Stomach (tissue), 9 donors: ENCODE data around the gene SMARCD2. TPM values are rescaled to one million over a fixed set of nuclear protein-coding genes. Genes with fewer than 3 reads are reported as not detected.

Source experiments
- DNase-seq, 2 donors: peaks; one replicate each; pipeline versions ENCODE4 v3.0.0 to v3.0.0-alpha.2; 2013 to 2019
- H3K27ac ChIP-seq, 5 donors: fragments of 200-600 bp in 4 of 5; sonication (generic) in 4 of 5; one replicate each; pipeline ENCODE4 v1.5.1; 2013 to 2019; ENCODE audit warnings: mild to moderate bottlenecking in 1 of 5, moderate library complexity in 1 of 5
- H3K27me3 ChIP-seq, 3 donors: fragments of 200-600 bp; sonication (generic); one replicate each; pipeline ENCODE4 v1.5.1; 2017 to 2019; ENCODE audit warnings: mixed run types in 1 of 3
- H3K36me3 ChIP-seq, 4 donors: fragments of 200-600 bp; sonication (generic); 1 replicate in 3 of 4; 2 replicates in 1 of 4; pipeline ENCODE4 v1.5.1; 2016 to 2019
- H3K4me1 ChIP-seq, 4 donors: fragments of 200-600 bp; sonication (generic); one replicate each; pipeline ENCODE4 v1.5.1; 2016 to 2019
- H3K4me3 ChIP-seq, 4 donors: fragments of 200-600 bp; sonication (generic) in 3 of 4; one replicate each; pipeline ENCODE4 v1.5.1; 2016 to 2019; ENCODE audit warnings: mild to moderate bottlenecking in 1 of 4
- H3K9me3 ChIP-seq, 4 donors: fragments of 200-600 bp; sonication (generic); one replicate each; pipeline ENCODE4 v1.5.1; 2016 to 2019
- EP300 ChIP-seq: sonication (generic); formaldehyde crosslinking; IDR thresholded peaks from one replicate; pipeline ENCODE4 v1.6.1; 2017; ENCODE audit warnings: antibody characterized with exemption
- POLR2A ChIP-seq, 4 donors: fragments of 450-650 bp; IDR thresholded peaks; one replicate each; pipeline ENCODE4 v1.6.1; 2016; ENCODE audit warnings: antibody characterized with exemption in 4 of 4, control low read depth in 2 of 4, mild to moderate bottlenecking in 1 of 4, moderate library complexity in 1 of 4
- POLR2AphosphoS5 ChIP-seq, 3 donors: sonication (generic); formaldehyde crosslinking; IDR thresholded peaks; one replicate each; pipeline ENCODE4 v1.6.1; 2016; ENCODE audit warnings: antibody characterized with exemption in 3 of 3
- WGBS, 5 donors: extraction: QIAGEN DNeasy Blood & Tissue Kit in 3 of 5; methylation state at CpG; one replicate each; pipeline versions ENCODE4 v1.1.5 to v1.1.7; 2013 to 2018; 5-methylcytosine and 5-hydroxymethylcytosine counted together
- intact Hi-C: fragments of 100-400 bp; cut with DNase I; formaldehyde crosslinking; loops from one replicate; pipeline ENCODE4 v1.15.1; 2023; ENCODE audit warnings: low total_unique reads
- polyA plus RNA-seq, 3 donors: library from polyadenylated mRNA; stranded (reverse); fragments of 200-250 nt; gene quantifications; one replicate each; pipeline ENCODE4 v1.2.3, GENCODE V29; 2013
- total RNA-seq, 5 donors: library from RNA; depleted of rRNA; stranded (reverse); fragments of >200 nt; gene quantifications; one replicate each; pipeline versions ENCODE4 v1.1.0 to v1.2.3, GENCODE V29; 2014 to 2016
- TF ChIP-seq, protein P1 (sequence below), 7 experiments: fragments of 450-650 bp in 4 of 7; fragments of 200-600 bp in 3 of 7; sonication (generic) in 3 of 7; IDR thresholded peaks; one replicate each; pipeline ENCODE4 v1.5.1; 2016 to 2019; ENCODE audit warnings: antibody characterized with exemption in 7 of 7, control low read depth in 2 of 7, mild to moderate bottlenecking in 1 of 7
- donor health status: healthy with polysubstance abuse.
- donor health status: Bipolar disorder and iron deficiency.
- donor health status: healthy.

SMARCD2 gene
- total and polyA plus RNA-seq, 8 donors: 65.1 to 244 (median 94.5) TPM

DNA sequence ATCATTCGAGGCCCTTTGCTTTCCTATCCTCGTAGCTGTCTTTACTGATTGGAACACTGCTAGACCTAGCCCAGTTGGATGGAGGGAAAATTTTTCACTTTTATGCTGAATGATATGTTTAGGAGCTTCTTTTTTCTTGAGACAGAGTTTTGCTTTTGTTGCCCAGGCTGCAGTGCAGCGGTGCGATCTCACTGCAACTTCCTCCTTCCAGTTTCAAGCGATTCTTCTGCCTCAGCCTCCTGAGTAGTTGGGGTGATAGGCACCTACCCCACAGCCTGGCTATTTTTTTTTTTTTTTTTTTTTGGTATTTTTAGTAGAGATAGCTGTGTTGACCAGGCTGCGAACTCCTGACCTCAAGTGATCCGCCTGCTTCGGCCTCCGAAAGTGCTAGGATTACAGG lies 32.5 kb downstream of the SMARCD2 start:
- Histone ChIP-seq H3K36me3 (peaks cover 78 to 100% (median 100%) of the 10 kb centered on the region in 4 donors), H3K27me3 (no peaks in the 10 kb centered on the region), H3K4me3 (no peak overlapping the region), H3K9me3 (no peaks in the 10 kb centered on the region), H3K27ac (no peak overlapping the region), H3K4me1 (no peaks in the 10 kb centered on the region)
- DNase-seq: no peak
- intact Hi-C loops: no loop called here
- 75 to 86% (median 82%) methylated on average over 9 of the region's 9 CpGs for WGBS, 5 donors
- no peak for TF ChIP-seq POLR2AphosphoS5 (IDR thresholded peaks at IDR 0.05)
- TF ChIP-seq, protein P1, sequence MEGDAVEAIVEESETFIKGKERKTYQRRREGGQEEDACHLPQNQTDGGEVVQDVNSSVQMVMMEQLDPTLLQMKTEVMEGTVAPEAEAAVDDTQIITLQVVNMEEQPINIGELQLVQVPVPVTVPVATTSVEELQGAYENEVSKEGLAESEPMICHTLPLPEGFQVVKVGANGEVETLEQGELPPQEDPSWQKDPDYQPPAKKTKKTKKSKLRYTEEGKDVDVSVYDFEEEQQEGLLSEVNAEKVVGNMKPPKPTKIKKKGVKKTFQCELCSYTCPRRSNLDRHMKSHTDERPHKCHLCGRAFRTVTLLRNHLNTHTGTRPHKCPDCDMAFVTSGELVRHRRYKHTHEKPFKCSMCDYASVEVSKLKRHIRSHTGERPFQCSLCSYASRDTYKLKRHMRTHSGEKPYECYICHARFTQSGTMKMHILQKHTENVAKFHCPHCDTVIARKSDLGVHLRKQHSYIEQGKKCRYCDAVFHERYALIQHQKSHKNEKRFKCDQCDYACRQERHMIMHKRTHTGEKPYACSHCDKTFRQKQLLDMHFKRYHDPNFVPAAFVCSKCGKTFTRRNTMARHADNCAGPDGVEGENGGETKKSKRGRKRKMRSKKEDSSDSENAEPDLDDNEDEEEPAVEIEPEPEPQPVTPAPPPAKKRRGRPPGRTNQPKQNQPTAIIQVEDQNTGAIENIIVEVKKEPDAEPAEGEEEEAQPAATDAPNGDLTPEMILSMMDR (IDR thresholded peaks at IDR 0.05): no peak
- no peak for TF ChIP-seq POLR2A (IDR thresholded peaks at IDR 0.05)

DNA sequence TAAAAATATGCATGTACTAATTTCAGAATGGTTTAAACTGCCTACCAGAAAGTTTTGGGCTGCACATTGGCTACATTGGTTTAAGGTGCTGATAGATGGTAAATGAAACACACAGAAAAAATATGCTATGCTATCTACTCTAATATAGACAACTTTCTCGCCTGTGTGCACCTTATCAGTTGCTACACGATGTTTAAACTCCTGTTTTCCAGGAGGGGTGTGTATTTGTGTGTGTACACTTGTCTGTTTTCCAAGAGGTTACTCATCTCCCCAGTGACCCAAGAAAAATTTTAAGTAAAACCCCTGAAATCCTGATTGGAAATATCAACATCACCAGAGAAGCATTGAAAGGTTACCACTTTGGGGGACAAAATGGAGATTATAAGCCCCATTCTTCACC lies 36.9 kb downstream of the SMARCD2 start:
- 29 to 72% (median 48%) methylated on average over 2 of the region's 2 CpGs for WGBS, 5 donors
- Histone ChIP-seq H3K27me3 (no peaks in the 10 kb centered on the region), H3K4me3 (no peak overlapping the region), H3K36me3 (peaks cover 60 to 100% (median 99%) of the 10 kb centered on the region in 4 donors), H3K9me3 (no peaks in the 10 kb centered on the region), H3K27ac (no peak overlapping the region), H3K4me1 (no peaks in the 10 kb centered on the region)
- no peak for DNase-seq
- TF ChIP-seq POLR2A (IDR thresholded peaks at IDR 0.05) (no peak), POLR2AphosphoS5 (IDR thresholded peaks at IDR 0.05) (no peak), EP300 (no peak)
- TF ChIP-seq, protein P1 (IDR thresholded peaks at IDR 0.05): no peak
- intact Hi-C loops: no loop called here

DNA sequence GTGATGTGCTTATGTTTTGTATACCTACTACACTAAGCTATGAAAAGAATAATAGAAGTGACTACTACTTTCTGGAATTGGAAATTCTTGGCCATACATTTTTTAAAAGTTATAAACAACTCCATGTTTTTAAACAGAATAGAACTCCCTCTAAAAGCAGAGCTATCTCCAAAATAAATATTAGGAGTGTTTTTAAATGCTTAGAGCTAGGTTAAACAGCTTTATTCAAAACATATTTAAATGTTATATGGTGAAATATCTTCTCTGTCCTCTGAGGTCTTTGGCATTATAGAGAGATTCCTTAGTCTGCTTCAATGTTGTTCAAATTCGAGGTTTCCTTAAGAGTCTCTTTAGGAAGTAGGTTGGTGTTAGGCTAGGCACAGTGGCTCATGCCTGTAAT lies 38.2 kb downstream of the SMARCD2 start:
- Histone ChIP-seq H3K27ac (no peak overlapping the region), H3K4me3 (no peak overlapping the region), H3K9me3 (no peaks in the 10 kb centered on the region), H3K36me3 (peaks cover 61 to 100% (median 99%) of the 10 kb centered on the region in 4 donors), H3K4me1 (no peaks in the 10 kb centered on the region), H3K27me3 (no peaks in the 10 kb centered on the region)
- WGBS, 5 donors: 80 to 95% (median 89%) methylated on average over 1 of the region's 1 CpG
- DNase-seq: no peak
- TF ChIP-seq POLR2A (IDR thresholded peaks at IDR 0.05): no peak
- TF ChIP-seq, protein P1 (IDR thresholded peaks at IDR 0.05): no peak
- TF ChIP-seq POLR2AphosphoS5 (IDR thresholded peaks at IDR 0.05): no peak
- TF ChIP-seq EP300: no peak
- intact Hi-C loops: no loop called here

DNA sequence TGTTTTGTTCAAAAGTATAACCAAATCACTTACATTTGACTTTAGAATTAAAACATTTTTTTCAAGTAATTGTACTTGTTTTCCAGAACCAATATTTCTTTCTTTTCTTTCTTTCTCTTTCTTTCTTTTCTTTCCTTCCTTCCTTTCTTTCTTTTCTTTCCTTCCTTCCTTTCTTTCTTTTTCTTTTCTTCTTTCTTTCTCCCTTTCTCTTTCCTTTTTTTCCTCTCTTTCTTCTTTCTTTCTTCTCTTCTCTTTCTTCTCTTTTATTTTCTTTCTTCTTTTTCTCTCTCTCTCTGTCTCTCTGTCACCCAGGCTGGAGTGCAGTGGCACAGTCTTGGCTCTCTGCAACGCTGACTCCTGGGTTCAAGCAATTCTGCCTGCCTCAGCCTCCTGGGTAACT lies 41.7 kb downstream of the SMARCD2 start:
- Histone ChIP-seq H3K4me3 (no peak overlapping the region), H3K4me1 (no peaks in the 10 kb centered on the region), H3K36me3 (peaks cover 67 to 100% (median 99%) of the 10 kb centered on the region in 4 donors), H3K9me3 (no peaks in the 10 kb centered on the region), H3K27me3 (no peaks in the 10 kb centered on the region), H3K27ac (no peak overlapping the region)
- intact Hi-C loops: no loop called here
- no peak for DNase-seq
- 93 to 100% (median 100%) methylated on average over 1 of the region's 1 CpG for WGBS, 5 donors
- TF ChIP-seq POLR2AphosphoS5 (IDR thresholded peaks at IDR 0.05): no peak
- TF ChIP-seq EP300: no peak
- TF ChIP-seq, protein P1 (IDR thresholded peaks at IDR 0.05): no peak
- no peak for TF ChIP-seq POLR2A (IDR thresholded peaks at IDR 0.05)
